PFSK-1 (cell line): ENCODE data around the gene GINS2.

ENCODE experiments used
- FOXP2 ChIP-seq: optimal IDR thresholded peaks from 2 replicates; pipeline ENCODE3; 2011; ENCODE audit warnings: borderline replicate concordance, control low read depth, inconsistent platforms; ENCODE audit not compliant: insufficient read depth; ENCODE audit errors: extremely low read length, extremely low read depth
- POLR2AphosphoS5 ChIP-seq: IDR thresholded peaks from 2 replicates; pipeline ENCODE4 v1.6.1; 2012; ENCODE audit warnings: low read depth, mild to moderate bottlenecking, control low read depth, low read length, moderate library complexity
- SIN3A ChIP-seq: IDR thresholded peaks from 2 replicates; pipeline ENCODE4 v1.6.1; 2012; ENCODE audit warnings: mild to moderate bottlenecking, low read length, moderate library complexity, borderline replicate concordance; ENCODE audit not compliant: insufficient read depth
- TAF1 ChIP-seq: IDR thresholded peaks from 2 replicates; pipeline ENCODE4 v1.6.1; 2012; ENCODE audit warnings: low read length, control low read depth, borderline replicate concordance; ENCODE audit not compliant: insufficient read depth
- TF ChIP-seq, protein P1 (sequence below), 2 experiments: IDR thresholded peaks; 2 replicates each; pipeline versions ENCODE4 v1.6.1 to v1.8.0; 2011 to 2012; ENCODE audit warnings: low read depth in 2 of 2, low read length in 2 of 2, control low read depth in 1 of 2, inconsistent platforms in 1 of 2, mild to moderate bottlenecking in 1 of 2, moderate library complexity in 1 of 2; ENCODE audit not compliant: insufficient read depth in 1 of 2

The GINS2 gene

DNA sequence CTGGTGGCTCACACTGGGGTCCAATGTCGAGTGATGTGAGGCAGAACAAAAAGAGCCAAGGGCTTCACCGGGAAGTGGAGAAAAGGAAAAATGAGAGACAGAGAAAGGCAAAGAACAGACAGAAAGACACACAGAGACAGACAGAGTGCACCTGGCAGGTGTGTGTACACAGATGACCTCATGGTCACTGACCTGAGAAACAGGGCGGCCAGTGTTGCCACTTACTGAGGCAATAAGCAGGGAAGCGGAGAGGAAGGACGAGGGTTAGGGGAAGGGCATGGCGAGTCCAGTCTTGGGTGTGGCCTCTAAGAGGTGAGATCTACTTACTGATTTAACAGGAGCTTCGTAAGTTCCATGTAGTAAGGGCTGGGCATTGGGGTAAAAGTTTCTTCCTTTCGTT lies 7.5 kb downstream of the GINS2 start:
- TF ChIP-seq FOXP2 (no peak), POLR2AphosphoS5 (no peak), TAF1 (no peak), SIN3A (no peak)
- TF ChIP-seq, protein P1, sequence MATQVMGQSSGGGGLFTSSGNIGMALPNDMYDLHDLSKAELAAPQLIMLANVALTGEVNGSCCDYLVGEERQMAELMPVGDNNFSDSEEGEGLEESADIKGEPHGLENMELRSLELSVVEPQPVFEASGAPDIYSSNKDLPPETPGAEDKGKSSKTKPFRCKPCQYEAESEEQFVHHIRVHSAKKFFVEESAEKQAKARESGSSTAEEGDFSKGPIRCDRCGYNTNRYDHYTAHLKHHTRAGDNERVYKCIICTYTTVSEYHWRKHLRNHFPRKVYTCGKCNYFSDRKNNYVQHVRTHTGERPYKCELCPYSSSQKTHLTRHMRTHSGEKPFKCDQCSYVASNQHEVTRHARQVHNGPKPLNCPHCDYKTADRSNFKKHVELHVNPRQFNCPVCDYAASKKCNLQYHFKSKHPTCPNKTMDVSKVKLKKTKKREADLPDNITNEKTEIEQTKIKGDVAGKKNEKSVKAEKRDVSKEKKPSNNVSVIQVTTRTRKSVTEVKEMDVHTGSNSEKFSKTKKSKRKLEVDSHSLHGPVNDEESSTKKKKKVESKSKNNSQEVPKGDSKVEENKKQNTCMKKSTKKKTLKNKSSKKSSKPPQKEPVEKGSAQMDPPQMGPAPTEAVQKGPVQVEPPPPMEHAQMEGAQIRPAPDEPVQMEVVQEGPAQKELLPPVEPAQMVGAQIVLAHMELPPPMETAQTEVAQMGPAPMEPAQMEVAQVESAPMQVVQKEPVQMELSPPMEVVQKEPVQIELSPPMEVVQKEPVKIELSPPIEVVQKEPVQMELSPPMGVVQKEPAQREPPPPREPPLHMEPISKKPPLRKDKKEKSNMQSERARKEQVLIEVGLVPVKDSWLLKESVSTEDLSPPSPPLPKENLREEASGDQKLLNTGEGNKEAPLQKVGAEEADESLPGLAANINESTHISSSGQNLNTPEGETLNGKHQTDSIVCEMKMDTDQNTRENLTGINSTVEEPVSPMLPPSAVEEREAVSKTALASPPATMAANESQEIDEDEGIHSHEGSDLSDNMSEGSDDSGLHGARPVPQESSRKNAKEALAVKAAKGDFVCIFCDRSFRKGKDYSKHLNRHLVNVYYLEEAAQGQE (IDR thresholded peaks at IDR 0.05; ENCODE audit: insufficient read depth in 1 of 2, low read depth in 2 of 2, low read length in 2 of 2): no peak

DNA sequence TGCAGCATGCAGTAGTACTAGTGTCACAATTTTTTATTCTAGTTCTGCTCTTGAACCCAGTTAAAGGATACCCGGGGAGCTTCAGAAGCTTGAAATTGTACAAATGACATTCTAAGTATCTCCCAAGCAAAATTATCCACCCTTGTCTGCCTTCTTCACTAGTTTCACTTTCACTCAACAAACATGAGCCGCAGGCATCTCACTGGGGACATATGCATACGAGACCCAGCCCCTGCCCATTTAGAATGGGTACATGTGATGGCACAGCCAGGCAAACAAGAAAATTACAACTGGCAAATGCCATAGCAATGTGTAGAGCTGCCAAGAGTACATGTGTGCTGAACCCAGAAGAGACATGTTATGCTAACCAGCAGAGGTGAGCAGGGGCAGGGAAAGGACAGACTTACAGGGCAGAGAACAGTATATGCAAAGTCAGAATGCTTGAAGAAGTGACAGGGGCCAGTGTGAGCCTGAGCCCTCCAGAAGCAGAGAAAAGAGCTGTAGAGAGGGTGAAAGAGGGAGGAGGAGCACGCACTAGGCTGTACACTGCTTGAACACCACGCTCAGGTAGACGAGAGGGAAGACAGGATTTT lies 8.3 kb downstream of the GINS2 start:
- TF ChIP-seq POLR2AphosphoS5: no peak
- no peak for TF ChIP-seq FOXP2
- TF ChIP-seq, protein P1 (IDR thresholded peaks at IDR 0.05; ENCODE audit: insufficient read depth in 1 of 2, low read depth in 2 of 2, low read length in 2 of 2): no peak
- TF ChIP-seq TAF1: no peak
- no peak for TF ChIP-seq SIN3A

DNA sequence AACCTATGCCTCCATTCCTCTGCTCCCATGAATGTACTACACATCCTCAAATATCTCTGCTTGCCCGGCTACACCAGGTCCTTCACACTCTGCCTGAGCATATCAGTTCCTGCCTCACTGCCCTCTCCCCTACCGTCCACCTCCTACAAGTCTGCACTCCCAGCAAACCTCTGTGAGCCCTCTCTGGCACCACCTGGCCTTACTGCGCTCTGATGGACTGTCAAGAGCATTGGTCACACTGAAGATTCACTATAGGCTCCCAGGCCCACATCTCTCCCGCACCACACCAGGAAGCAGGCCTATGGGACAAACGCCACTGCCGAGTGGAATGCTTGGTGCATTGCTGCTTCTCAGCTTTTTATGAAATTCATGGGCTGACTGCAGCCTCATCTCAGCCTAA lies 8.9 kb downstream of the GINS2 start:
- TF ChIP-seq, protein P1 (IDR thresholded peaks at IDR 0.05; ENCODE audit: insufficient read depth in 1 of 2, low read depth in 2 of 2, low read length in 2 of 2): no peak
- TF ChIP-seq TAF1 (no peak), FOXP2 (no peak)

DNA sequence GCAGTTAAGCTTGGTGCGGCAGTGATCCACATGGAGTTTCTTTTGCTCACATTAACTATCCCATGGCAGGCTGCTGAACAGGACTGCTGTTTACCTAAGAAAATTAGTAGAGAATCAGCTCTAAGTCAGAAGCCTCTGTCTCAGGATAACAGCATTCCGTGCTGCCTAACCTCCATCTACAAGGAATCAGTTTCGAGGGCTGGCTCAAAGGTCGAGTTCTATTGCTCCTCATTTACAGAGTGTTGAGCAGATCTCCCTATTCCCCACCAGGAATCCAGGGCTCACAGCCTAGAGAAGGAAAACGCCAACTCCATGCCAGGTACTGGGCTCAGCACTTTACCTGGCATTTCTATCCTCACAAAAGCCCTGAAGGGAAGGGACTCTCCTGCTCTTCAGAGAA lies 9.9 kb downstream of the GINS2 start:
- no peak for TF ChIP-seq FOXP2
- TF ChIP-seq TAF1: no peak
- TF ChIP-seq SIN3A: no peak
- TF ChIP-seq, protein P1 (IDR thresholded peaks at IDR 0.05; ENCODE audit: insufficient read depth in 1 of 2, low read depth in 2 of 2, low read length in 2 of 2): no peak
- no peak for TF ChIP-seq POLR2AphosphoS5

DNA sequence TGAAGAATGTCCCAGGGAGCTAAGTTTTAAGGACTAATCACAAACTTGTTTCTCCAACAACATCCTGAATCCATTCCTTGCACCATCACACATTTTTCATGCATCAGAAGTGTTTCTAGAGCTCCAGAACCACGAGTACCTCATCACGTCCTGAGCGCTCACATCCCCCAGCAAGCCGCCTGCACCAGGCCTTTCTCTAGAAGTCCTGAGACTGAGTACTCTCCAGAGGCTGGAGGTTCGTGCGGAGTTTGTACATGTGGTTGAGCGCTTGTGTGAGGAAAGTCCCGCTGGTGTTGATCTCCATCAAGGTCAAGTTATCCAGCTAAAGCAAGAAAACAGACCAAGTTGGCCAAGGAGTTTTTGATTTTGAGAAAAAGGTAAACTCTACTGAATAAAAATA lies 10.7 kb downstream of the GINS2 start:
- TF ChIP-seq, protein P1 (IDR thresholded peaks at IDR 0.05; ENCODE audit: insufficient read depth in 1 of 2, low read depth in 2 of 2, low read length in 2 of 2): no peak
- no peak for TF ChIP-seq SIN3A
- TF ChIP-seq TAF1: no peak
- no peak for TF ChIP-seq FOXP2
- no peak for TF ChIP-seq POLR2AphosphoS5
